ENCODE results near the gene IL20RB.

The IL20RB gene

DNA sequence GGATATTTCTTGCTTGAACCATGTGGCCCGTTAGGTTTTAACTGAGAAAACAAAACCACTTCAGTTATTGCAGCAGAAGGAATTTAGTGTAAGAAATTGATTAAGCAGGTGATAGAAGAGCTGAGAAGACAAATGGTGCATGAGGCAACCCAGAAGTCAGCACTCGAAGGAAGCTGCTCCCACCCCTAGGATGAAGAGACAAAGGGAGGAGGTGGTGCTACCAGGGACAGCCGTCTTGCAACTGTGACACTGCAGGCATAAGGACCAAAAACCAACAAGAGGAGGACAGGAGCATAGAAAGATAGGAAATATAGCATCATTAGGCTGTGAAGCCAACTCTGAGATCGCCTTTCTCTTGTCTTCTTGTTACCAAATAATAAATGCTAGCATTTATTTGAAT, 89.0 kb downstream of the IL20RB start:
- no peak for DNase-seq

DNA sequence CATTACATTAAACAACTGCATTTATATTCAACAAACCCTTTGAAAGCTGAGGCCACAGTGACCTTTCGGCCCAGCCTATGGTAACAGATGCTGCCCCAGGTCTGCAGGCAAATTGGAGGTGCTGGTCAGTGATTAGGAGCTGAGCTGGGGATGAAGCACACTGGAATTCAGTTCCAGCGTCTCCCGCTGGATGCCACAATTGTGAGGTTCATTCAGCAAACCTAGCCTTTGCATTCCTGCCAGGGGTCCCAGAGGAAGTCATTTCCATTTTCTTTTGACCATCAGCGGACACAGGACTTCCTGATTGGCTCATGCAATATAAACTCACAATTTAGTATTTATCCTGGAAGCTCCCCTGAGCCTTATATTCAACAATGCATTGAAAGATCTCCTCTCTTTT, 89.5 kb downstream of the IL20RB start:
- DNase-seq = no peak

DNA sequence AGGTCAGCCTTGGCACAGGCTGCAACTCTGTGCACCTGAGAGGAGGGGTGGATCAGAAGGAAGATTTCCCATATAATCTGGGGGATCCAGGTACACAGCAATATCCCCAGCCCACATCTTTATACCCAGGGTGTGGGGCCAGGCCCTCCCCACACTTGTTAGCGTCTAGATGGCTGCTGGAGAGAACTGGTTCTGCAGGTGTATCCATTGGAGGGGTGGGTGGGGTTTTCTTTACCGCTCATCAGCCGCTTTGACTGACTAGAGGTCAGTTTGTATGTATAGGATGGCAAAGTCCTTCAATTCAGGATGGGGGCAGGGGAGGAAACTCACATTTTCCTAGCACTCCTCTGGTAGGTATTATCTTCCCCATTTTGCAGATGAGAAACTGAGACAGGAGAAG, 92.5 kb downstream of the IL20RB start:
- no peak for DNase-seq

DNA sequence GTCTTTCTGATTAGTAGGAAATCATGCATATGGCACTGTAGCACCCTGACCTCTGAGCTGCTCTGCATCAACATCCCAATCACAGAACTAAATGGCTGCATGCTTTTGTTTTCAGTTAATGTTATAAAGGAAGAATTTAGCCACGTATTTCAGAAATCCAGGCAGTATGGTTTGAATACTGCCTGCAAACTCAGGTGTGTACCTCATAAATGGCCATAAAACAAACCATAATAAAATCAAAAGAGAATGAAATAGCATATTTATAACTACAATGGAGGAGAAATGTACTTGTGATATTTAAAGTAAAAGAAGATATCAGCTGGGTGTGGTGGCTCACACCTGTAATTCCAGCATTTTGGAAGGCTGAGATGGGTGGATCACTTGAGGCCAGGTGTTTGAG, 94.5 kb downstream of the IL20RB start:
- DNase-seq = no peak
